Hematopoietic multipotent progenitor cell treated with erythropoietin and hydrocortisone succinate and interleukin-3 and kit ligand, for 6 days (in vitro differentiated cells): ENCODE results near the gene SLC9A1.
"Not testable (repeated sequence)": the region's sequence is repeated elsewhere in the genome, so short reads cannot be mapped to it uniquely, and the experiment has no call there.

ENCODE experiments used
- DNase-seq: peaks from one replicate; pipeline ENCODE4 v3.0.0-alpha.2; 2015

SLC9A1 gene

DNA sequence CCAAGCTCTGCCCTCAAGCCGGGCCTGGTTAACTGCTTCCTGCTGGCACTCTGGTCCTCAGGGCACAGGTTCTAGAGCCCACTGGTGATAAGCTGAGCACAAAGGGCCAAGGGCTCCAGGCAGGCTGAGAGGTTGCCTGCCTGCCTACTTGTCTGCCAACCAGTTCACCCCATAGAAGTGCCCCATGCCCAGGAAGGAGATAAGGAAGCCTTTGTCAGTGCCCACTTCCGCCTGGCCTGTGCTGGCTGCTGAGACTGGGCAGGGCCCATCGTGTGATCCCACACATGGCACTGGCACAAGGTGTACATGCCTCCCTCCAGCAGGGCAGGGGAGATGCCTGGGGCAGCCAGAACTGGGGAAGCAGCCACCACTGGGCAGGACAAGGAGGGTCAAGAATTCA, 24.1 kb downstream of the SLC9A1 start:
- peak; percentile 72 for DNase-seq

DNA sequence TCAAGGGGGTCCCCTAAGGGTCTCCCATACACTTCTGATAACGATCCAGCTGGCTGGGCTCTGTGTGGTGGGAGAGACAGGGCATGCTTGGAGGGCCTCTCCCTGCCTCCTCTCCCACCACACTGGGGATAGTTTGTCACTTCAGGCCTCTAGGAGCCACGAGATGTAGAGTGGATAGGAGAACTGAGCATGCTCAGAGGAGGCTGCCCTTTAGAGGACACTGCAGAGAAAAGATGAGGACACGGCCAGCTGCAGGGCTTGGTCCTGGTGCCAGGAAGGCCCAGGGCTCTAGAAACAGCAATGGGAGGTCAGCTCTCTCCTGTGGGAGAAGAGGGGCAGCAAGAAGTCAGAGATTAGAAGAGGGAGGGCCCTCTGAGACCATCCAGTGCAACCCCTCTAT, 25.7 kb downstream of the SLC9A1 start:
- no peak for DNase-seq

DNA sequence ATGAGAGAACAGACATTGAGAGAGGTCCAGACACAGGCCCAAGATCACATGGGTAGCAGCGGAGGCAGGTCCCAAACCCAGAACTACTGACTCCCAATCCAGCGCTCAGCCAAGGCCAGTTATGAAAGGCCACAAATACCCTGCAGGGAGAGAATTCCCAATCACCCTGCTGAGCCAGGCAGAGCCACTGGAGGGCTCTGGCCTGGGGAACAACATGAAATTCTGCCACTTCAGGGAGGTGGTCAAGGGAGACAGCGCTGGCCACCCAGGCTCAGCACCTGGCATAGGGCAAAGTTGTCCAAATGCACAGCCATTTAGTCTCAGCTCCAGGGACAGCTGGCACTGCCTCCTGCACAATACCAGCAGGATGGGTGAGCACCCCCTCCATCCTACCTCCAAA, 27.5 kb downstream of the SLC9A1 start:
- no peak for DNase-seq

- DNase-seq: no peak
These were observed 28.5 kb downstream of the SLC9A1 start for GRCh38 chr1:27126391-27126790.

DNA sequence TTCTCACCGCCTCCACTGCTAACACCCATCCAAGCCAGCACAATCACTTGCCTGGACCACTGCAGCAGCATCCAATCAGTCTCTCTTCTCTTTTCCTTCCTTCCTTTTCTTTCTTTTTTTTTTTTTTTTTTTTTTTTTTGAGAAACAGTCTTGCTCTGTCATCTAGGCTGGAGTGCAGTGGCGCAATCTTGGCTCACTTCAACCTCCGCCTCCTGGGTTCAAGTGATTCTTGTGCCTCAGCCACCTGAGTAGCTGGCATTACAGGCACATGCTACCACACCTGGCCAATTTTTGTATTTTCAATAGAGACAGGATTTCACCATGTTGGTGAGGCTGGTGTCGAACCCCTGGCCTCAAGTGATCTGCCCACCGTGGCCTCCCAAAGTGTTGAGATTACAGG, 29.8 kb downstream of the SLC9A1 start:
- not testable (repeated sequence) for DNase-seq

DNA sequence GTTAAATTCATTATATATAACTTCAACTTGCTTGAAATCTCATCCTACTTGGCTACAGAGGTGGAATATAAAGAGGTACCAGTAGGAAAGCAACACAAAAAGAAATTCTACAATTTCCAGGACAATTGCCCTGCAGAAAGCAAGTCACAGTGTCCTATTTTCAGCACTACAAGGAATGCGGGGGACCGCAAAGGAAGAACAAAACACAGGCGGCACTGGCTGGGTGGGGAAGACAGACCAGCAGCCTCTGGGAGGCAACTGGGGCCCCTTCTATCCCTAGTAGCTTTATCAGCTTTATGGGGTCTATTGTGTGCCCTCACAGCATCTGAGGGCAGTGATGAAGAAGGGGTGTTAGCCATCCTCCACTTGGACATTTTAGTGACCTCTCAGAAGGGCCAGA, 30.5 kb downstream of the SLC9A1 start:
- no peak for DNase-seq

DNA sequence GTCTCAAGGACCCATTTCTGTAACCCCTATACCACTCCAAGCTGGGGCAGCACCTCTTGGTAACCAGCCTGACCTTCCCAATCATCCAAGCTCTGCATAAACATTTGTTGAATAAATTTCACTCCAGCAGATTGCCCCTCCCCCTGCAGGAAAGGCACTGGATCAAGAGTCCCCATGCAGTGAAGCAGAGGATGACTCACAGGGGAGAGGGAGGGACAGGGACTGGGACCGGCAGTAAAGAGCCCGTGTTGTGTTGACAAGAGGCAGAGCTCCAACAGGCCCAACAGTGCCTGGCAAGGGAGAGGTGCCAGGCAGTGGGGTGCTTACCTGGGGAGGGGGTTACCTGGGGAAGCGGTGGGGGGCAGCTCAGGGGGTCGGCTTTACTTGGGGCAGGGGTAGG, 32.3 kb downstream of the SLC9A1 start:
- DNase-seq: peak; percentile 63

GRCh38 chr1:27120854-27121253, 34.1 kb downstream of the SLC9A1 start:
- DNase-seq: no peak

- no peak for DNase-seq
These were observed 36.6 kb downstream of the SLC9A1 start for GRCh38 chr1:27118440-27118689.

DNA sequence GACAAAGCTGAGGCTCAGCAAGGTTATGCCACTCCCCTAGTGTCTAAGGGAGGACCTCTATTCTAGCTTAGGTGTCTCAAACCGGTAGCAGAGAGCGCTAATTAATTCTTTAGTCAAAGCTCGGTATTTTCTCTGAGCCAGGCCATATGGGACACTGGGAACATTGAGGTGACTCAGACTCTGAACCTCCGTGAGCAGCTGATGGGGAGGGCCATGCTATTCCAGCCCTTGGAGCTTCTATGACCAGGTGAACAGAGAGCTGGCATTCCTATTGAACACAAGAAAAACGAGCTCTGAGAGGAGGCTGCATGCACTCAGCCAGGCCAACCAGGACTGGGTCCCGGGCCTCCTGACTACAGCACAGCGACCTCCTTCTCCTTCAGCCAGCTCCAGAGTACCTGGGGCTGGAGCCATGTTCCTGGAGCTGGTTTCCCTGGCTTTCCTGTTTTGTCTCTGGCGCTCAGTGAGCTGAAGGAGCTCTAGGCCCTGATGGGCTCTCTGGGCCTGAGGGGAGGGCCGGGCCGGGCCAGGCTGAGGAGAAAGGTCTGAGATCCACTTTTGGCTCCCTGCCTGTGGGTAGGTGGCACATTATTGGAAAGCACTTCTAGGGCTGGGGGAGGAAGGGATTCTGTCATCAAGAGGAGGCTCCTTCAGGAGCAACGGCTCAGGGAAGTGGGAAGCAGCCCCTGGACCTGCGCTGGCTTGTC, 37.0 kb downstream of the SLC9A1 start:
- DNase-seq: no peak

DNA sequence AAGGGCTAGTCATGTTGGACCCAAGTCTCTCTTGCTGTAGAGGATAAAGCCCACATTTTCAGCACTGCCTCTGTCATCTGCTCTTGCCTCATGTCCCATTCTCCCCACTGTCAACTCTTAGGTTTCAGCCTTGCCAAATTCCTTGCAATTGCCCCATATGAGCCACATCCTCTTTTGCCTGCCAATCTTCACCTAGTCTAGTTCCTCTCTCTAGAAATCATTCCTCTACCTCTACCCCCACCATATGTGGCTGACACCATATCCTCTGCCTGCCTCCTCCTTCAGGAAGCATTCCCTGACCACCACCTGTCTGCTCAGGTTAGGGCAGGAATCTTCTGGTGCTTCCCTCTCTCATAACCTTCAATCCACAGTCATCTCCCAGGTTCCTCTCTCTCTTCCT, 38.2 kb downstream of the SLC9A1 start:
- DNase-seq: peak; percentile 78

DNA sequence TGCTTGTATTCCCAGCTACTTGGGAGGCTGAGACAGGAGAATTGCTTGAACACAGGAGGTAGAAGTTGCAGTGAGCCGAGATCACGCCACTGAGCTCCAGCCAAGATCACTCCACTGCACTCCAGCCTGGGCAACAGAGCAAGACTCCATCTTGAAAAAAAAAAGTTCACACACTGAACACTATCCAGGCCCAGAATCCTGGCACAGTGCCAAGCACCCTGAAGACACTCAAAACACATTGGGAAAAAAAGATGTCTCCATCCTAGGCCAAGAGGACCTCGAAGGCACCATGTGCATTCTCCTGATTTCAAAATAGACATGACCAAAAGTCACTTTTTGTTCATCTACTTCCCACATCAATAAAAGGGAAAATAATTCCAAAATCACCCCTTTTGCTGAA, 38.7 kb downstream of the SLC9A1 start:
- peak; percentile 78 for DNase-seq

GRCh38 chr1:27114546-27114945, 40.4 kb downstream of the SLC9A1 start:
- no peak for DNase-seq

DNA sequence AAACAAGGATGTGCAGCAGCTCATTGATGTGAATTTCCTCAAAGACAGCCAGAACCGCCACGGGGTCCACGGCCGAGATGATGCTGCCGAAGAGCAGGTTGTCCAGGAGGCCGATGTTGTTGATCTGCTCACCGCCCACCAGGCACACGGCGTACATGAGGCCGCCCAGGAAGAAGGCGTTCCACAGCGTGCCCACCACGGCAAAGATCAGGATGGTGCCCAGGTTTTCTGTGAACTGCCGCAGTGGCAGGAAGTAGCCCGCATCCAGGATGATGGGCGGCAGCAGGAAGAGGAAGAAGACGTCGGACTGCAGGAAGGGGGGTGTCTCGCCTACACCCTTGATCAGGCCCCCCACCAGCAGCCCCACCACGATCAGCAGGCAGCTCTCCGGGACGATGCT, 41.1 kb downstream of the SLC9A1 start:
- DNase-seq: no peak

DNA sequence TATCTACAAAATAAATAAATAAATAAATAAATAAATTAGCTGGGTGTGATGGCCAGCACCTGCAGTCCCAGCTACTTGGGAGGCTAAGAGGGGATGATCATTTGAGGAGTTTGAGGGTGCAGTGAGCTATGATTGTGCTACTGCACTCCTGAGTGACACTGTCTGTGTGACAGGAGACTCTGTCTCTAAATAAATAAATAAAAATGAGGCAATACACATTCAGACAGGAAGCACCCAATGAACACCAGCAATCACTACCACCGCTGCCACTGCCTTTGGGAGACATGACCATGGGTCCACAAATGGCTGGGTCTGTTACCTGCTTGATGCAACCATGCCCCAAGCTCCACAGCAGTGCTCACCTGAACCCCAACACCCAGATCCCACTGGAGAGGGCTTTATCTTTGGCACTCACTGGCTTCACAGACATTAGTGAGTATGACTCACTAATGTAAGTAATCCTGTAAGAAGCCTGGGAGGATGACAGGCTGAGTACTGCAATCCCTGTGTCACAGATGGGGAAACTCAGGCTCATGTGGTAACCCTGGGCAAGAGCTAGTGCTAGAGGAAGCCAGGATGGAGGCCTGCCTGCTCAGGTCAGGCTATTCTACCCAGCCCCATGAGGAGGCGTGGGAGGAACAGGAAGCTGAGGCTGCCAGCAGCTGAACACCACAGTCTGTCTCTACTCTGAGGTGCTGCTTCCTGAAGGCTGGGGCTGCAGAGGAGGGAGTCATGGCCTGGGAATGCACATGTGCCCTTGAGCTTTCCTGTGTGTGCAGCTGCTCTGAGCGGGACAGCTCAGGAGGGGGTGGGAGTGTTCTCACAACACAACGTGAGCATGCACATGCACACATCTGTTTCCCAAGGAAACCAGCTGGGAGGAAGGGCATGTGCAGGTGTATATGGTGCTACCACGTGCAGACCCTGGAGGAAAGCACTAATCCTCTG, 43.0 kb downstream of the SLC9A1 start:
- DNase-seq: peak; percentile 81

DNA sequence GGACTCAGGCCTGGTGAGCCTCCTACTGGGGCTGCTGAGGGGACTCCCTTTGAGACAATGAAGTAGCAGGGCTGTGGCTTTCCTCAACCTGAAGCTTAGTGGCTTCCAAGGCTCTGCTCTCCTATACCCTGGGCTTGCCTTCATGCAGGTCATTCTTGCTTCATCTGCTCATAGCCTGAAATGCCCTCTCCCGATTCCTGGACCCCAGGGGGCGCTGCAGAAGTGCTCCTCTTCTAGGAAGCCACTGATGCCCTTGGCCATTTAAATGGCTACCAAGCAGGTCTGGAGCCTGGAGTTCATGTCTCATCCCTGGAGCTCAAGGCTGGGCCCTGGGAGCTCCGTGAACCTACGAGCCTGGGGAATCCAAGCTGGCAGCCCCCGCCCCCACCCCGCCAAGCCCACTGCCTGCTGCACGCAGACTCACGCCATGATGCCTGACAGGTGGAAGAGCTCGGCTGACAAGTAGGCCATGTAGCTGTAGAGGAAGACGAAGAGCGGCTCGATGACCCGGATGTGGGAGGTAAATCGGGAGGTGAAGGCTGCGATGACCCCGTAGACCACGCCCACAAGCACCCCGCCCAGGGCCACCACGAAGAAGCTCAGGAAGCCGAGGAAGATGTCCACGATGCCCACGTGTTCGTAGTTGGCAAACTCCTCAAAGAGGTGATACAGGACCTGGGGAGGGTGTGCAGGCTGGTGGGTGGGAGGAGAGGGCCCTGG, 45.7 kb downstream of the SLC9A1 start:
- peak; percentile 81 for DNase-seq

- no peak for DNase-seq
These were observed 46.3 kb downstream of the SLC9A1 start for GRCh38 chr1:27108588-27108987.

DNA sequence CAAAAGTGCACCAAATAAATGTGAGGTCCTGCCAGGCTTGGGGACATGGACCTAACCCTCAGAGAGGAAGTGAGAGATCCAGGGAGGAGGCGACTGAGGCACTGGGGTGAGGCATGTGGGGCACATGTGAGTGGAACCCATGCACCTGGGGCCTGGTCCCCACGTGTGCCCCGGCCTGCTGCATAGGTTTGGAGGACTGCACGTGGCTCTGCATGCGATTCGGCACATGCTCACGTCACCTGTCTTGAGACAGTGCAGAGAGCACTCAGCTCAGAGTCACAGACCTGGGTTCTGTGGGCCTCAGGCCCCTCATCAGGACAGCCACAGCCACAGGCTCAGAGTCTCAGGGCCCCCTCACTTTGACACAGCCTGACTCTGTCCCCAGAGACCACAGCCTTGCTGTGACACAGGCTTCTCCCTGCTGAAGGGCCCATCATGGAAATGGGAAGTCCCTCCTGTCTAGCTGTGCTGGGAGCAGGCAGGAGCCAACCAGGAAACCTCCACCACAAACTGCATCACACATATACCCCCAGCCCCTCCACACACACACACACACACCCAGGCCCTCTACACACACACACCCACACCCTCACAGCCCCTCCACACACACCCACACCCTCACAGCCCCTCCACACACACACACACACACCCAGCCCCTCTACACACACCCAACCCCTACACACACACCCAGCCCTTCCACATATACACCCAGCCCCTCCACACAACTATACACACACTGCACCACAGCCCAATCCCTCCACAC, 48.2 kb downstream of the SLC9A1 start:
- no peak for DNase-seq

DNA sequence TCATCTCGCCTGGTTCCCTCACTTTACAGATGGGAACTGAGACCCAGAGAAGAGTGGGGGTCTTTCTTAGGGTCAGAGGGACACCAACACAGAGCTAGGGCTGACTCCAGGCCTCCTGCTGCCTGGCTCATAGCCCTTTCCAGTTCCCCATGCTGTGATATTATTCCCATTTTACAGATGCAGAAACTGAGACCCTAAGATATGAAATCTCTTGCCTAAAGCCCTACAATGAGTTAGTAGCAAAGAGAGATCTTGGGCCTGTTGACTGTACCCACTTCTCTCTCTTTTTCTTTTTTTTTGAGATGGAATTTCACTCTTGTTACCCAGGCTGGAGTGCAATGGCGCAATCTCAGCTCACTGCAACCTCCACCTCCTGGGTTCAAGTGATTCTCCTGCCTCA, 49.9 kb downstream of the SLC9A1 start:
- DNase-seq: no peak

- no peak for DNase-seq
These were observed 51.4 kb downstream of the SLC9A1 start for GRCh38 chr1:27103498-27103897.

DNA sequence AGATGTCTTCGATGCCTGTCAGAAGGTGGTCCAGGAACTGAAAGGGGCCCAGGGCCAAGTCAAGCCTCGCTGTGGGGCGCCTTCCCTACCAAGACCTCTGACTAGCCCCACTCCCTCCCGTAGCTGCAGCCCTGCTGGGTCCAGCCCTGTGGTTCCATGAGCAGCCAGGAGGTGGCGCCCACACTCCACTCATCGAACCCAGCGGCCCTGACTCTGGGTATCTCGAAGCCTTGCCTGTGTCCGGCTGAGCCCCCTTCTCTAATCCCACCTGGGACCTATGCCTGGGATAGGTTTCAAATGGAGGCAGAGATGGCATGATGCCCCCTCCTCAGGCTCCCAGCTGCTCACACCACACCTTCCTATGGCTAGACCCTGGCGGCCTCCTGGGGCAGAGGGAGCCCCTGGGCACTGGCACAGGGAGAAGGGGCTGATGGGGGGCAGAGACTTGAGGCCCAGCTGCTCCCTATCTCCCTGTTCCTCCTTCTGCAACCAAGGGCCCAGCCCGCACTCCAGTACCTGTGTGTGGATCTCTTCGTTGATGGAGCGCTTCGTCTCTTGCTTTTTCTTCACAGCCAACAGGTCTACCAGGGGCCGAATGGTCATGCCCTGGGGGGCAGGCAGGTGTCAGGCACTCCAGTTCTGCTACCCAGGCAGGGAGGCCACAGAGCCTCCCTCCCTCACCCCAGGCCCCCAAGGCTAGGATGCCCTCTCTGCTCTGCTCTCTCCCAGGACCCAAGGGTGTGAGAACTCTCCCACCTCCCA, 52.0 kb downstream of the SLC9A1 start:
- DNase-seq: peak; percentile 81

- DNase-seq: no peak
These were observed 52.7 kb downstream of the SLC9A1 start for GRCh38 chr1:27102134-27102706.
